HEK293 (cell line): ENCODE data around the gene MYH15.

Source experiments
- CTCF ChIA-PET: fragments of 350-600 bp; formaldehyde crosslinking; extraction: SDS; loops from one replicate; lab custom pipeline; 2021; ENCODE audit warnings: antibody characterized with exemption; lab: Yijun Ruan, JAX
- POLR2A ChIA-PET: fragments of 300-600 bp; formaldehyde crosslinking; extraction: SDS; loops from one replicate; lab custom pipeline; 2020; ENCODE audit warnings: antibody characterized with exemption, inconsistent platforms; lab: Yijun Ruan, JAX
- H3K27ac ChIP-seq: fragments of 200-500 bp; sonication (Bioruptor generic); 2 replicates; pipeline ENCODE4 v1.5.1; 2014; ENCODE audit warnings: low read depth, low read length, control low read depth, inconsistent platforms; ENCODE audit errors: extremely low read depth
- H3K36me3 ChIP-seq, 2 experiments: fragments of 200-500 bp in 1 of 2; sonication (Bioruptor generic) in 1 of 2; 1 replicate in 1 of 2; 2 replicates in 1 of 2; pipeline ENCODE4 v1.5.1; 2014 to 2017; ENCODE audit warnings: inconsistent platforms in 2 of 2, low read length in 2 of 2; ENCODE audit not compliant: control insufficient read depth in 2 of 2, insufficient read depth in 1 of 2
- H3K4me1 ChIP-seq: fragments of 200-500 bp; sonication (Bioruptor generic); 2 replicates; pipeline ENCODE4 v1.5.1; 2014; ENCODE audit warnings: mild to moderate bottlenecking, low read length, inconsistent platforms; ENCODE audit not compliant: control insufficient read depth, insufficient read depth
- H3K4me3 ChIP-seq: 2 replicates; pipeline ENCODE4 v1.5.1; 2011; ENCODE audit warnings: low read depth, mild to moderate bottlenecking, control low read depth, low read length, moderate library complexity
- H3K9me3 ChIP-seq: fragments of 200-500 bp; sonication (Bioruptor generic); 2 replicates; pipeline ENCODE4 v1.5.1; 2014; ENCODE audit warnings: low read depth, low read length, inconsistent platforms; ENCODE audit not compliant: control insufficient read depth, insufficient read depth
- AEBP2 ChIP-seq: fragments of 450-650 bp; formaldehyde crosslinking; IDR thresholded peaks from 2 replicates; pipeline ENCODE4 v1.5.1; 2016; ENCODE audit warnings: missing biosample characterization, missing genetic modification characterization, borderline replicate concordance
- PRDM2 ChIP-seq: fragments of 450-650 bp; formaldehyde crosslinking; IDR thresholded peaks from 2 replicates; pipeline ENCODE4 v1.5.1; 2016; ENCODE audit warnings: missing biosample characterization, missing genetic modification characterization, borderline replicate concordance
- REPIN1 ChIP-seq: fragments of 450-650 bp; formaldehyde crosslinking; IDR thresholded peaks from 2 replicates; pipeline ENCODE4 v1.5.1; 2017; ENCODE audit warnings: missing biosample characterization, missing genetic modification characterization, low read depth
- TRIM28 ChIP-seq: IDR thresholded peaks from 2 replicates; pipeline ENCODE4 v1.6.1; 2011; ENCODE audit warnings: low read length, control low read depth, borderline replicate concordance
- ZNF114 ChIP-seq: fragments of 450-650 bp; formaldehyde crosslinking; IDR thresholded peaks from 2 replicates; pipeline ENCODE4 v1.5.0; 2017; ENCODE audit warnings: missing biosample characterization, missing genetic modification characterization
- ZNF121 ChIP-seq: fragments of 450-650 bp; formaldehyde crosslinking; IDR thresholded peaks from 2 replicates; pipeline ENCODE4 v1.5.1; 2016; ENCODE audit warnings: missing biosample characterization, missing genetic modification characterization
- ZNF132 ChIP-seq: fragments of 450-650 bp; formaldehyde crosslinking; IDR thresholded peaks from 2 replicates; pipeline ENCODE4 v1.5.1; 2017; ENCODE audit warnings: missing biosample characterization, missing genetic modification characterization, borderline replicate concordance
- ZNF140 ChIP-seq: fragments of 450-650 bp; formaldehyde crosslinking; IDR thresholded peaks from 2 replicates; pipeline ENCODE4 v1.5.1; 2016; ENCODE audit warnings: missing biosample characterization, missing genetic modification characterization
- ZNF292 ChIP-seq: fragments of 450-650 bp; formaldehyde crosslinking; IDR thresholded peaks from 2 replicates; pipeline ENCODE4 v1.5.1; 2016; ENCODE audit warnings: low read depth, missing biosample characterization, missing genetic modification characterization, borderline replicate concordance
- ZNF324 ChIP-seq: fragments of 450-650 bp; formaldehyde crosslinking; IDR thresholded peaks from 2 replicates; pipeline ENCODE4 v1.5.1; 2016; ENCODE audit warnings: missing biosample characterization, missing genetic modification characterization
- ZNF560 ChIP-seq: fragments of 450-650 bp; formaldehyde crosslinking; IDR thresholded peaks from 2 replicates; pipeline ENCODE4 v1.5.1; 2017; ENCODE audit warnings: missing biosample characterization, missing genetic modification characterization, borderline replicate concordance
- ZNF561 ChIP-seq: fragments of 450-650 bp; IDR thresholded peaks from 2 replicates; pipeline ENCODE4 v1.5.1; 2018; ENCODE audit warnings: missing biosample characterization, missing genetic modification characterization, borderline replicate concordance
- ZXDB ChIP-seq: fragments of 450-650 bp; formaldehyde crosslinking; IDR thresholded peaks from 2 replicates; pipeline ENCODE4 v1.5.1; 2016; ENCODE audit warnings: missing biosample characterization, missing genetic modification characterization
- TF ChIP-seq, protein P1 (sequence below): fragments of 450-650 bp; formaldehyde crosslinking; IDR thresholded peaks from 2 replicates; pipeline ENCODE4 v1.5.1; 2016; ENCODE audit warnings: missing biosample characterization, missing genetic modification characterization
- TF ChIP-seq, protein P2 (sequence below): fragments of 450-650 bp; formaldehyde crosslinking; IDR thresholded peaks from 2 replicates; pipeline ENCODE4 v1.5.1; 2016; ENCODE audit warnings: missing biosample characterization, missing genetic modification characterization
- TF ChIP-seq, protein P3 (sequence below): fragments of 450-650 bp; formaldehyde crosslinking; IDR thresholded peaks from 2 replicates; pipeline ENCODE4 v1.5.1; 2016; ENCODE audit warnings: missing biosample characterization, missing genetic modification characterization
- TF ChIP-seq, protein P4 (sequence below): fragments of 450-650 bp; formaldehyde crosslinking; IDR thresholded peaks from 2 replicates; pipeline ENCODE4 v1.5.1; 2016; ENCODE audit warnings: missing biosample characterization, missing genetic modification characterization

The MYH15 gene

DNA sequence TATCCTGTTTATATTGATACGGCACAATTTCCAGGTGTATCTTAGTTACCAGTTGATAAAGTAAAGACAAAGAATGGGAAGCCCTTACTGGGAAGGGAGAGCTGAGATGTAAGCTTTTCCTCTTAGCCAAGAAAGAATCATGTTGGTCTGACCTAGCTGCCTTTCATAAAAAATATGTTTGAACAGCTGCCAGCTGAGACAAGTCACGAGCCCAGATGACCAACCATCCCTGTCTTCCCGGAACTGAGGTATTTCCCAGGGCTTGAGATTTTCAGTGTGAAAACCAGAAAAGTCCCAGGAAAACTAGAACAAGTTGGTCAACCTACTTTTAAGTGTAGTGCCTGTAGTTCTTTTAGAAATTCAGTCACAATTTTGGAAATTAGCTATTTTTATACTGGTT lies 3.6 kb upstream of the MYH15 start:
- ChIA-PET POLR2A (no interaction called here), CTCF (interaction anchor here (0.6 kb wide), 1 partner anchor 117 kb away, joined by 3 read pairs; no protein-coding TSS in a partner anchor)
- TF ChIP-seq TRIM28 (no peak), ZNF324 (tag by site-specific recombination) (no peak), ZXDB (tag by site-specific recombination) (no peak), ZNF114 (no peak), ZNF560 (tag by site-specific recombination) (no peak), PRDM2 (tag by site-specific recombination) (no peak), ZNF292 (tag by site-specific recombination) (no peak), ZNF132 (tag by site-specific recombination) (no peak), ZNF121 (tag by site-specific recombination) (no peak), REPIN1 (tag by site-specific recombination) (no peak), ZNF561 (no peak), AEBP2 (no peak), ZNF140 (tag by site-specific recombination) (no peak)
- TF ChIP-seq, protein P1, sequence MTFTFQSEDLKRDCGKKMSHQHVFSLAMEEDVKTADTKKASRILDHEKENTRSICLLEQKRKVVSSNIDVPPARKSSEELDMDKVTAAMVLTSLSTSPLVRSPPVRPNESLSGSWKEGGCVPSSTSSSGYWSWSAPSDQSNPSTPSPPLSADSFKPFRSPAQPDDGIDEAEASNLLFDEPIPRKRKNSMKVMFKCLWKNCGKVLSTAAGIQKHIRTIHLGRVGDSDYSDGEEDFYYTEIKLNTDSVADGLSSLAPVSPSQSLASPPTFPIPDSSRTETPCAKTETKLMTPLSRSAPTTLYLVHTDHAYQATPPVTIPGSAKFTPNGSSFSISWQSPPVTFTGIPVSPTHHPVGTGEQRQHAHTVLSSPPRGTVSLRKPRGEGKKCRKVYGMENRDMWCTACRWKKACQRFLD (tag by site-specific recombination) = no peak
- TF ChIP-seq, protein P2, sequence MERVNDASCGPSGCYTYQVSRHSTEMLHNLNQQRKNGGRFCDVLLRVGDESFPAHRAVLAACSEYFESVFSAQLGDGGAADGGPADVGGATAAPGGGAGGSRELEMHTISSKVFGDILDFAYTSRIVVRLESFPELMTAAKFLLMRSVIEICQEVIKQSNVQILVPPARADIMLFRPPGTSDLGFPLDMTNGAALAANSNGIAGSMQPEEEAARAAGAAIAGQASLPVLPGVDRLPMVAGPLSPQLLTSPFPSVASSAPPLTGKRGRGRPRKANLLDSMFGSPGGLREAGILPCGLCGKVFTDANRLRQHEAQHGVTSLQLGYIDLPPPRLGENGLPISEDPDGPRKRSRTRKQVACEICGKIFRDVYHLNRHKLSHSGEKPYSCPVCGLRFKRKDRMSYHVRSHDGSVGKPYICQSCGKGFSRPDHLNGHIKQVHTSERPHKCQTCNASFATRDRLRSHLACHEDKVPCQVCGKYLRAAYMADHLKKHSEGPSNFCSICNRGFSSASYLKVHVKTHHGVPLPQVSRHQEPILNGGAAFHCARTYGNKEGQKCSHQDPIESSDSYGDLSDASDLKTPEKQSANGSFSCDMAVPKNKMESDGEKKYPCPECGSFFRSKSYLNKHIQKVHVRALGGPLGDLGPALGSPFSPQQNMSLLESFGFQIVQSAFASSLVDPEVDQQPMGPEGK (tag by site-specific recombination) = no peak
- TF ChIP-seq, protein P3, sequence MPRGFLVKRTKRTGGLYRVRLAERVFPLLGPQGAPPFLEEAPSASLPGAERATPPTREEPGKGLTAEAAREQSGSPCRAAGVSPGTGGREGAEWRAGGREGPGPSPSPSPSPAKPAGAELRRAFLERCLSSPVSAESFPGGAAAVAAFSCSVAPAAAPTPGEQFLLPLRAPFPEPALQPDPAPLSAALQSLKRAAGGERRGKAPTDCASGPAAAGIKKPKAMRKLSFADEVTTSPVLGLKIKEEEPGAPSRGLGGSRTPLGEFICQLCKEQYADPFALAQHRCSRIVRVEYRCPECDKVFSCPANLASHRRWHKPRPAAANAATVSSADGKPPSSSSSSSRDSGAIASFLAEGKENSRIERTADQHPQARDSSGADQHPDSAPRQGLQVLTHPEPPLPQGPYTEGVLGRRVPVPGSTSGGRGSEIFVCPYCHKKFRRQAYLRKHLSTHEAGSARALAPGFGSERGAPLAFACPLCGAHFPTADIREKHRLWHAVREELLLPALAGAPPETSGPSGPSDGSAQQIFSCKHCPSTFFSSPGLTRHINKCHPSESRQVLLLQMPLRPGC (tag by site-specific recombination) = no peak
- TF ChIP-seq, protein P4, sequence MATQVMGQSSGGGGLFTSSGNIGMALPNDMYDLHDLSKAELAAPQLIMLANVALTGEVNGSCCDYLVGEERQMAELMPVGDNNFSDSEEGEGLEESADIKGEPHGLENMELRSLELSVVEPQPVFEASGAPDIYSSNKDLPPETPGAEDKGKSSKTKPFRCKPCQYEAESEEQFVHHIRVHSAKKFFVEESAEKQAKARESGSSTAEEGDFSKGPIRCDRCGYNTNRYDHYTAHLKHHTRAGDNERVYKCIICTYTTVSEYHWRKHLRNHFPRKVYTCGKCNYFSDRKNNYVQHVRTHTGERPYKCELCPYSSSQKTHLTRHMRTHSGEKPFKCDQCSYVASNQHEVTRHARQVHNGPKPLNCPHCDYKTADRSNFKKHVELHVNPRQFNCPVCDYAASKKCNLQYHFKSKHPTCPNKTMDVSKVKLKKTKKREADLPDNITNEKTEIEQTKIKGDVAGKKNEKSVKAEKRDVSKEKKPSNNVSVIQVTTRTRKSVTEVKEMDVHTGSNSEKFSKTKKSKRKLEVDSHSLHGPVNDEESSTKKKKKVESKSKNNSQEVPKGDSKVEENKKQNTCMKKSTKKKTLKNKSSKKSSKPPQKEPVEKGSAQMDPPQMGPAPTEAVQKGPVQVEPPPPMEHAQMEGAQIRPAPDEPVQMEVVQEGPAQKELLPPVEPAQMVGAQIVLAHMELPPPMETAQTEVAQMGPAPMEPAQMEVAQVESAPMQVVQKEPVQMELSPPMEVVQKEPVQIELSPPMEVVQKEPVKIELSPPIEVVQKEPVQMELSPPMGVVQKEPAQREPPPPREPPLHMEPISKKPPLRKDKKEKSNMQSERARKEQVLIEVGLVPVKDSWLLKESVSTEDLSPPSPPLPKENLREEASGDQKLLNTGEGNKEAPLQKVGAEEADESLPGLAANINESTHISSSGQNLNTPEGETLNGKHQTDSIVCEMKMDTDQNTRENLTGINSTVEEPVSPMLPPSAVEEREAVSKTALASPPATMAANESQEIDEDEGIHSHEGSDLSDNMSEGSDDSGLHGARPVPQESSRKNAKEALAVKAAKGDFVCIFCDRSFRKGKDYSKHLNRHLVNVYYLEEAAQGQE (tag by site-specific recombination) = no peak

More for the DNA sequence above, 3.6 kb upstream of the MYH15 start:
- H3K36me3 ChIP-seq = no peaks in the 10 kb centered on the region
- H3K9me3 ChIP-seq = no peaks in the 10 kb centered on the region
- no peaks in the 10 kb centered on the region for H3K4me1 ChIP-seq
- H3K4me3 ChIP-seq = no peak overlapping the region
- H3K27ac ChIP-seq = no peak overlapping the region
